ENCODE data around the gene GDA. TPM values are rescaled to one million over a fixed set of nuclear protein-coding genes. Genes with fewer than 3 reads are reported as not detected.

Gene GDA
- total RNA-seq, 1 experiment from 2014 or later = 5.0 TPM

DNA sequence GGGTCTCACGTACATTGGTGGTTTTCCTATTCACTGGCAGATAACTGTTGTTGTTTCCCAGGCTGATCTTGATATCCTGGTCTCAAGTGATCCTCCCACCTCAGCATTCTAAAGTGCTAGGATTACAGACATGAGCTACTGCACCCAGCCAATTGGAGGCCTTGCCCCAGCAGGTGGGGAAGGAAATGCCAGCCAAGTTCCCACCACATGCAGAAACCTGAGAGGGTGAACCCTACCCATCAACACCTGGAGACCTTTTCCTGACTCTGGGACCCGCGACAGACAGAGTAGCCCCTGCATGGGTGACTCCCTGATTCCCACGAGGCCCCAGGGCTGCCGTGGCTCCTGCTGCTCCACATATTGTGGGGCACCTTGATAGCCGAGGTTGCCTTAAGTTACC is 107.7 kb downstream of the GDA start:
- in situ Hi-C loops (cut with HindIII; ENCODE audit: low pct_unique_long_range_greater_than_20kb, low sequenced_read_pairs) (no loop called here), intact Hi-C loops (cut with micrococcal nuclease; ENCODE audit: unreplicated experiment) (no loop called here)
- H3K36me3 ChIP-seq (ENCODE audit: control insufficient read depth, insufficient read depth, low read length) = no peaks in the 10 kb centered on the region
- BruUV-seq (replicated peaks) = no TSS peak
- H3K27me3 ChIP-seq (ENCODE audit: control insufficient read depth, insufficient read depth, low read length) = no peaks in the 10 kb centered on the region
- ChIA-PET CTCF (no interaction called here), POLR2A (no interaction called here)
- H3K4me3 ChIP-seq (ENCODE audit: low read depth in 2 of 2, low read length in 2 of 2) = no peak overlapping the region
- no peak for DNase-seq (ENCODE audit: low read depth, low spot score)
- no peaks in the 10 kb centered on the region for H3K9me3 ChIP-seq (ENCODE audit: control insufficient read depth, insufficient read depth, low read depth, low read length)
- TF ChIP-seq TCF7L2 (IDR thresholded peaks at IDR 0.05; ENCODE audit: low read depth, low read length) = no peak
- no peak for TF ChIP-seq SIN3A (IDR thresholded peaks at IDR 0.05; ENCODE audit: borderline replicate concordance, insufficient read depth, low read depth, low read length)
- TF ChIP-seq, protein P1, sequence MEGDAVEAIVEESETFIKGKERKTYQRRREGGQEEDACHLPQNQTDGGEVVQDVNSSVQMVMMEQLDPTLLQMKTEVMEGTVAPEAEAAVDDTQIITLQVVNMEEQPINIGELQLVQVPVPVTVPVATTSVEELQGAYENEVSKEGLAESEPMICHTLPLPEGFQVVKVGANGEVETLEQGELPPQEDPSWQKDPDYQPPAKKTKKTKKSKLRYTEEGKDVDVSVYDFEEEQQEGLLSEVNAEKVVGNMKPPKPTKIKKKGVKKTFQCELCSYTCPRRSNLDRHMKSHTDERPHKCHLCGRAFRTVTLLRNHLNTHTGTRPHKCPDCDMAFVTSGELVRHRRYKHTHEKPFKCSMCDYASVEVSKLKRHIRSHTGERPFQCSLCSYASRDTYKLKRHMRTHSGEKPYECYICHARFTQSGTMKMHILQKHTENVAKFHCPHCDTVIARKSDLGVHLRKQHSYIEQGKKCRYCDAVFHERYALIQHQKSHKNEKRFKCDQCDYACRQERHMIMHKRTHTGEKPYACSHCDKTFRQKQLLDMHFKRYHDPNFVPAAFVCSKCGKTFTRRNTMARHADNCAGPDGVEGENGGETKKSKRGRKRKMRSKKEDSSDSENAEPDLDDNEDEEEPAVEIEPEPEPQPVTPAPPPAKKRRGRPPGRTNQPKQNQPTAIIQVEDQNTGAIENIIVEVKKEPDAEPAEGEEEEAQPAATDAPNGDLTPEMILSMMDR (IDR thresholded peaks at IDR 0.05) = no peak
- no peak for TF ChIP-seq REST (IDR thresholded peaks at IDR 0.05; ENCODE audit: insufficient read depth in 1 of 2, low read depth in 2 of 2, low read length in 1 of 2)
- TF ChIP-seq POLR2AphosphoS5 (IDR thresholded peaks at IDR 0.05; ENCODE audit: low read depth, low read length) = no peak
- ATAC-seq = no peak
- H3K4me1 ChIP-seq (ENCODE audit: control insufficient read depth, insufficient read depth, low read length) = no peaks in the 10 kb centered on the region; the same call in 1 of the 2 replicates
- H3K27ac ChIP-seq (ENCODE audit: low read length) = no peak overlapping the region

DNA sequence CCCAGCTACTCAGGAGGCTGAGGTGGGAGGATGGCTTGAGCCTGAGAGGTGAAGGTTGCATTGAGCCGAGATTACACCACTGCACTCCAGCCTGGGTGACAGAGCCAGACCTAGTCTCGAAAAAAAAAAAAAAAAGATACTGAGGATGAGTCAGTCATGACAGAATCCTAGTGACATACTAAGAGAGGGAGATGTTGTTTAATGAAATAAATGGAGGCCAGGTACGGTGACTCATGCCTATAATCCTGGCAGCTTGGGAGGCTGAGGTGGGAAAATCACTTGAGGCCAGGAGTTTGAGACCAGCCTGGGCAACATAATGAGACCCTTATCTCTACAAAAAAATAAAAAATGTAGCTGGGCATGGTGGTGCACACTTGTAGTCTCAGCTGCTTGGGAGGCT is 108.6 kb downstream of the GDA start:
- intact Hi-C loops (cut with micrococcal nuclease; ENCODE audit: unreplicated experiment) = no loop called here
- Histone ChIP-seq H3K36me3 (ENCODE audit: control insufficient read depth, insufficient read depth, low read length) (no peaks in the 10 kb centered on the region), H3K4me1 (ENCODE audit: control insufficient read depth, insufficient read depth, low read length) (no peaks in the 10 kb centered on the region; the same call in 1 of the 2 replicates), H3K9me3 (ENCODE audit: control insufficient read depth, insufficient read depth, low read depth, low read length) (no peaks in the 10 kb centered on the region), H3K4me3 (ENCODE audit: low read depth in 2 of 2, low read length in 2 of 2) (no peak overlapping the region), H3K27me3 (ENCODE audit: control insufficient read depth, insufficient read depth, low read length) (no peaks in the 10 kb centered on the region), H3K27ac (ENCODE audit: low read length) (no peak overlapping the region)
- DNase-seq (ENCODE audit: low read depth, low spot score) (no peak), ATAC-seq (no peak)
- ChIA-PET POLR2A (no interaction called here), CTCF (no interaction called here)
- in situ Hi-C loops (cut with HindIII; ENCODE audit: low pct_unique_long_range_greater_than_20kb, low sequenced_read_pairs) = no loop called here
- TF ChIP-seq TCF7L2 (IDR thresholded peaks at IDR 0.05; ENCODE audit: low read depth, low read length) (no peak), SIN3A (IDR thresholded peaks at IDR 0.05; ENCODE audit: borderline replicate concordance, insufficient read depth, low read depth, low read length) (no peak), REST (IDR thresholded peaks at IDR 0.05; ENCODE audit: insufficient read depth in 1 of 2, low read depth in 2 of 2, low read length in 1 of 2) (no peak), POLR2AphosphoS5 (IDR thresholded peaks at IDR 0.05; ENCODE audit: low read depth, low read length) (no peak)
- TF ChIP-seq, protein P1 (IDR thresholded peaks at IDR 0.05) = no peak
- no TSS peak for BruUV-seq (replicated peaks)
